Neuronal stem cell (in vitro differentiated cells): ENCODE measurements around the gene PBOV1.

ENCODE experiments used
- DNase-seq: peaks from one replicate; pipeline ENCODE4 v3.0.0-alpha.2; 2013; ENCODE audit warnings: low spot score
- H2AFZ ChIP-seq: one replicate; pipeline ENCODE4 v1.6.1; 2013; ENCODE audit warnings: mild to moderate bottlenecking, low read length, inconsistent platforms
- H2AK5ac ChIP-seq: 2 replicates; pipeline ENCODE4 v1.6.1; 2013; ENCODE audit warnings: low read depth, mild to moderate bottlenecking, inconsistent platforms, low read length, moderate library complexity, mixed read lengths
- H2BK120ac ChIP-seq: 2 replicates; pipeline ENCODE4 v1.6.1; 2013; ENCODE audit warnings: low read depth, mild to moderate bottlenecking, inconsistent platforms, low read length, moderate library complexity, mixed read lengths
- H2BK12ac ChIP-seq: one replicate; pipeline ENCODE4 v1.6.1; 2013; ENCODE audit warnings: low read length, inconsistent platforms
- H2BK15ac ChIP-seq: 2 replicates; pipeline ENCODE4 v1.6.1; 2013; ENCODE audit warnings: mild to moderate bottlenecking, low read length, inconsistent platforms, mixed read lengths
- H2BK5ac ChIP-seq: one replicate; pipeline ENCODE4 v1.6.1; 2013; ENCODE audit warnings: inconsistent platforms, mild to moderate bottlenecking, low read length, moderate library complexity
- H3K14ac ChIP-seq: one replicate; pipeline ENCODE4 v1.6.1; 2013; ENCODE audit warnings: low read length, inconsistent platforms
- H3K18ac ChIP-seq: 2 replicates; pipeline ENCODE4 v1.6.1; 2013; ENCODE audit warnings: low read length, inconsistent platforms
- H3K23ac ChIP-seq: 2 replicates; pipeline ENCODE4 v1.6.1; 2013; ENCODE audit warnings: low read depth, mild to moderate bottlenecking, mixed read lengths, low read length, inconsistent platforms; ENCODE audit not compliant: poor library complexity
- H3K27ac ChIP-seq: replicated peaks from 3 replicates; pipeline ENCODE4 v1.5.1; 2013; ENCODE audit warnings: low read length, inconsistent platforms
- H3K27me3 ChIP-seq, 3 experiments: 2 replicates each; pipeline ENCODE4 v1.6.1; 2013; ENCODE audit warnings: low read length in 3 of 3, mild to moderate bottlenecking in 2 of 3, inconsistent platforms in 1 of 3, low read depth in 1 of 3, mixed read lengths in 1 of 3, moderate library complexity in 1 of 3; ENCODE audit not compliant: control insufficient read depth in 3 of 3, insufficient read depth in 3 of 3
- H3K36me3 ChIP-seq, 2 donors: replicated peaks in 1 of 2; 2 replicates each; pipeline ENCODE4 v1.6.1; 2013; ENCODE audit warnings: low read length in 2 of 2; ENCODE audit not compliant: control insufficient read depth in 2 of 2, insufficient read depth in 2 of 2
- H3K4ac ChIP-seq: 2 replicates; pipeline ENCODE4 v1.6.1; 2013; ENCODE audit warnings: inconsistent platforms, mild to moderate bottlenecking, low read length, moderate library complexity
- H3K4me1 ChIP-seq, 2 donors: 1 replicate in 1 of 2; 2 replicates in 1 of 2; pipeline ENCODE4 v1.6.1; 2013; ENCODE audit warnings: low read length in 2 of 2, low read depth in 1 of 2; ENCODE audit not compliant: control insufficient read depth in 2 of 2, insufficient read depth in 1 of 2
- H3K4me2 ChIP-seq: one replicate; pipeline ENCODE4 v1.6.1; 2013; ENCODE audit warnings: mild to moderate bottlenecking, low read length, inconsistent platforms; ENCODE audit not compliant: insufficient read depth, poor library complexity, severe bottlenecking
- H3K4me3 ChIP-seq, 2 donors: 2 replicates each; pipeline ENCODE4 v1.5.1; 2013; ENCODE audit warnings: low read length in 2 of 2, mild to moderate bottlenecking in 2 of 2, inconsistent platforms in 1 of 2, moderate library complexity in 1 of 2
- H3K79me1 ChIP-seq: one replicate; pipeline ENCODE4 v1.6.1; 2013; ENCODE audit warnings: low read depth, mild to moderate bottlenecking, inconsistent platforms, low read length, moderate library complexity
- H3K9ac ChIP-seq: one replicate; pipeline ENCODE4 v1.6.1; 2013; ENCODE audit warnings: mild to moderate bottlenecking, low read depth, low read length, inconsistent platforms; ENCODE audit not compliant: poor library complexity
- H3K9me3 ChIP-seq, 2 donors: replicated peaks in 1 of 2; 2 replicates each; pipeline versions ENCODE3 to v1.6.1; 2013; ENCODE audit warnings: low read length in 2 of 2, mild to moderate bottlenecking in 2 of 2, inconsistent platforms in 1 of 2, low read depth in 1 of 2, mixed read lengths in 1 of 2, moderate library complexity in 1 of 2; ENCODE audit not compliant: control insufficient read depth in 2 of 2, insufficient read depth in 1 of 2
- H4K8ac ChIP-seq: one replicate; pipeline ENCODE4 v1.6.1; 2013; ENCODE audit warnings: low read depth, mild to moderate bottlenecking, inconsistent platforms, low read length, moderate library complexity
- H4K91ac ChIP-seq: one replicate; pipeline ENCODE4 v1.6.1; 2013; ENCODE audit warnings: low read length, low read depth, mild to moderate bottlenecking, inconsistent platforms; ENCODE audit not compliant: poor library complexity
- WGBS, 2 donors: extraction: QIAGEN DNeasy Blood & Tissue Kit; methylation state at CpG; one replicate each; pipeline ENCODE4 v1.1.7; 2013; ENCODE audit warnings: missing lambda C conversion rate in 2 of 2, mixed read lengths in 1 of 2; ENCODE audit not compliant: insufficient read length in 2 of 2, insufficient replicate concordance in 1 of 2; ENCODE audit errors: extremely low coverage in 2 of 2; 5-methylcytosine and 5-hydroxymethylcytosine counted together

PBOV1 gene

GRCh38 chr6:138261116-138261780, 43.0 kb upstream of the PBOV1 start:
- Histone ChIP-seq H3K23ac (no peak overlapping the region), H2BK15ac (no peak overlapping the region), H3K4me1 (no peaks in the 10 kb centered on the region), H2AK5ac (no peak overlapping the region), H4K8ac (no peak overlapping the region), H3K79me1 (peaks cover 2% of the 10 kb centered on the region), H2BK5ac (no peak overlapping the region), H2BK120ac (no peak overlapping the region), H3K36me3 (no peaks in the 10 kb centered on the region), H3K4me3 (no peak overlapping the region), H3K18ac (no peak overlapping the region), H3K9me3 (peaks cover 0 to 2% of the 10 kb centered on the region in 2 donors), H3K27ac (no peak overlapping the region), H3K14ac (no peak overlapping the region), H4K91ac (no peak overlapping the region), H3K4ac (no peak overlapping the region), H2BK12ac (no peak overlapping the region), H3K9ac (no peak overlapping the region), H3K4me2 (no peak overlapping the region), H3K27me3 (no peaks in the 10 kb centered on the region), H2AFZ (no peak overlapping the region)
- WGBS, 2 donors = no CpG with 5 or more reads among the region's 2 CpGs
- DNase-seq = no peak

GRCh38 chr6:138258991-138259390, 40.7 kb upstream of the PBOV1 start:
- Histone ChIP-seq H3K9me3 (peaks cover 0 to 2% of the 10 kb centered on the region in 2 donors), H3K4me2 (no peak overlapping the region), H2BK12ac (no peak overlapping the region), H3K27ac (no peak overlapping the region), H2BK5ac (no peak overlapping the region), H4K91ac (no peak overlapping the region), H3K4me3 (no peak overlapping the region), H3K36me3 (peaks cover 0 to 2% of the 10 kb centered on the region in 2 donors), H3K14ac (no peak overlapping the region), H2BK120ac (no peak overlapping the region), H2AFZ (no peak overlapping the region), H3K9ac (no peak overlapping the region), H3K4ac (no peak overlapping the region), H3K4me1 (peaks cover 0 to 3% of the 10 kb centered on the region in 2 donors), H4K8ac (no peak overlapping the region), H3K23ac (no peak overlapping the region), H3K18ac (no peak overlapping the region), H3K79me1 (no peaks in the 10 kb centered on the region), H3K27me3 (no peaks in the 10 kb centered on the region), H2BK15ac (no peak overlapping the region), H2AK5ac (no peak overlapping the region)
- no peak for DNase-seq
- WGBS, 2 donors = no CpG with 5 or more reads among the region's 6 CpGs

- Histone ChIP-seq H2BK5ac (no peak overlapping the region), H3K4me3 (no peak overlapping the region), H3K9ac (no peak overlapping the region), H4K8ac (no peak overlapping the region), H3K18ac (no peak overlapping the region), H3K9me3 (peaks cover 0 to 2% of the 10 kb centered on the region in 2 donors), H2AK5ac (no peak overlapping the region), H3K23ac (no peak overlapping the region), H3K79me1 (no peaks in the 10 kb centered on the region), H3K36me3 (peaks cover 0 to 2% of the 10 kb centered on the region in 2 donors), H4K91ac (no peak overlapping the region), H3K4ac (no peak overlapping the region), H2BK120ac (no peak overlapping the region), H3K27ac (no peak overlapping the region), H3K14ac (no peak overlapping the region), H2AFZ (no peak overlapping the region), H3K4me1 (peaks cover 0 to 3% of the 10 kb centered on the region in 2 donors), H3K4me2 (no peak overlapping the region), H2BK12ac (no peak overlapping the region), H2BK15ac (no peak overlapping the region), H3K27me3 (no peaks in the 10 kb centered on the region)
- WGBS, 2 donors = no CpG with 5 or more reads among the region's 6 CpGs
- no peak for DNase-seq
These were observed 39.9 kb upstream of the PBOV1 start for GRCh38 chr6:138258197-138258596.

- Histone ChIP-seq H2BK5ac (no peak overlapping the region), H4K8ac (no peak overlapping the region), H3K18ac (no peak overlapping the region), H3K4me3 (no peak overlapping the region), H3K79me1 (no peaks in the 10 kb centered on the region), H3K4ac (no peak overlapping the region), H2AK5ac (no peak overlapping the region), H2BK120ac (no peak overlapping the region), H3K27me3 (no peaks in the 10 kb centered on the region), H3K9ac (no peak overlapping the region), H3K23ac (no peak overlapping the region), H3K9me3 (peaks cover 0 to under 1% of the 10 kb centered on the region in 2 donors), H3K14ac (no peak overlapping the region), H3K4me1 (peaks cover 0 to 3% of the 10 kb centered on the region in 2 donors), H3K27ac (no peak overlapping the region), H2BK15ac (no peak overlapping the region), H4K91ac (no peak overlapping the region), H2AFZ (no peak overlapping the region), H3K36me3 (peaks cover 0 to 2% of the 10 kb centered on the region in 2 donors), H3K4me2 (no peak overlapping the region), H2BK12ac (no peak overlapping the region)
- WGBS, 2 donors = no CpG with 5 or more reads among the region's 1 CpG
- DNase-seq = no peak
These were observed 39.3 kb upstream of the PBOV1 start for GRCh38 chr6:138257638-138258040.
